Measurements from ENCODE around the gene DAPK2.
"Not testable (repeated sequence)": the region's sequence is repeated elsewhere in the genome, so short reads cannot be mapped to it uniquely, and the experiment has no call there.

DAPK2 gene

DNA sequence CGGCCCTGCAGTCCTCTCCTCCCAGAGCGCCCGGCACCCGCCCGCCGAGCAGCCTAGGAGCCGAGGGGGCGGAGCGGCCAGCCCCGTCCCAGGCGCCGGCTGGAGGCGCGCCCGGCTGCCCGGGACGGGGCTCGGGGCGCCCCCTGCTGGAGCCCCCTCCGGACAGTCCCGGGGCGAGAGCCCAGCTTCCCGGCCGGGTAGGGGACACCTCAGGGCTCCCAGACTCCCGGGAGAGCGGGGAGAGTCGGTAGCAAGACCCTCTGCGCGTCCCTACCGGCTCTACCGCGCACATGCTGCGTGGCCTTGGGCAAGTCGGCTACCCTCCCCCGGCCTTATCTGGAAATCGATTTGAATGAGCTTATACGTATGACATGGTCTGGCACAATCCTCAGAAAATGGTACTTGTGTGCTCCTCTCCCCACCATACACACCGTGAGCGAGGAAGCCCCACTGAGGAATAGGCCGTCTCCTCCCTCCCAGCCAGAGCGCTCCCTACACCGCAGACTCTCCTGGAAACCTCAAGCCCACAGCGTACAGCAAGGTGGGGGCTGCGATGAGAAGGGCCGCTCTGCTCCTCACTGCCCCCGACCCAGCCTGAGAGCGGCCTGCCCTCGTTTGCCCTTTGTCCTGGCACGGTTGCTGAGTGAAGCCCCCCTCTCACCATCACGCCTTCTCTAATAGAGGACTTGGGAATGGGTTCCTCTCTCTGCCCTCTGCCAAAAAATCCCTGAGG lies at the start of gene DAPK2:
TSS of gene DAPK2 (minus strand) at position 65 of the 733 bp plus-strand sequence. CDS start 6,224 bp downstream, outside the sequence.
- DNase-seq (ENCODE audit: low spot score) = peak; percentile 58

DNA sequence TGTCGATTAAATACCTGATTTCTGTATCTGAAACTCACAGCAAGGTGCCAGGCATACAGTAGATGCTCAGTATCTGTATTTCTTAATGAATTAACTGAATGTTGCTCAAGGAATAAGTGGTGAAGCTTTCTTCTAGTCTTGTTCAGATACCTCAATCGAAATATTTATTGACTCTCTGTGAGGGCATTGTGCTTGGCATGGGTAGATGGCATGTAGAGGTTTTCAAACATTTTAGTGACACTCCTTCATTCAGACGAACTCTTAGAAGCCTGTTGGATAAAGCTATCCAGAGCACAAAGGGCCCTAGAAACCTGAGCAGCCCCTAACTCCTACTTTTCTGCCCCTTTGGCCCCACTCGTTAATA lies 49.1 kb upstream of the DAPK2 start:
- no peak for DNase-seq (ENCODE audit: low spot score)

DNA sequence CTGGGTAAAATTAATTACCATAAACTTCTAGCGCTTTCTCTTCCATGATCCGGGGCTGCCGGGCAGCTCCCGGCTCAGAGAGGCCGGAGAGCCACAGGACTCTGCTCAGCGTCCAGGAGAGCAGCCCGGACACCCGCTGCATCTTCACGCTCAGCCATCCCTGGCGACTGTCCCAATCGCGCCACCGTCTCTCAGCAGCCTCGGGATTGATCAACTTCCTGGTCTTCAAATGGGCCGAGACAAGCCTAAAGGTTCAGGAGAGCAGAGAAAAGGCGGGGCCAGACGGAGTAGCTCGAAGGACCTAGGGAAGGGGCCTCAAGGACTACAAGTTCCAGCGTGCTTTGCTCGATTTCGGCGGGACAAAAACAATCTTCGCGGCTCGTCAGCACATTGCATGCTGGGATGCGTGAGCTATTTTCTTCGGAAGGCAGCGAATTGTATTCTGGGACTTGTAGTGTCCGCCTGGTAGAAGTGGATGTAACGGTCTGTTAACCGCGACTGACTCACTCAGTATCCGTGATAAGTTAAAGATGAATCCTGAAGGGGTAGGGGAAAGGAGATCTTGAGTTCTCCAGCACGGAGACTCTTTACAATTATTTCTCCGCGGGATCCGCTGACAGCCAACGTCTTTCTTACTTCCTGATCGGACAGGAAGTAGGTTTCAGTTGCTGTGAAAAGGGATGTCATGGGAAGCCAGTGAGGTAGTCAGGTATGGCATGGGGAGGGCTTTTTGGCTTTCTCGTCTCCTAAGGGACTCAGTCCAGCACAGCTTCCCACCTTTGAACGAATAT lies 47.5 kb upstream of the DAPK2 start, which contains the start of gene CIAO2A:
TSS of gene CIAO2A (minus strand) at position 212 of the 791 bp plus-strand sequence. CDS start at position 142, 70 bp downstream.
- peak; percentile 95 for DNase-seq (ENCODE audit: low spot score)

DNA sequence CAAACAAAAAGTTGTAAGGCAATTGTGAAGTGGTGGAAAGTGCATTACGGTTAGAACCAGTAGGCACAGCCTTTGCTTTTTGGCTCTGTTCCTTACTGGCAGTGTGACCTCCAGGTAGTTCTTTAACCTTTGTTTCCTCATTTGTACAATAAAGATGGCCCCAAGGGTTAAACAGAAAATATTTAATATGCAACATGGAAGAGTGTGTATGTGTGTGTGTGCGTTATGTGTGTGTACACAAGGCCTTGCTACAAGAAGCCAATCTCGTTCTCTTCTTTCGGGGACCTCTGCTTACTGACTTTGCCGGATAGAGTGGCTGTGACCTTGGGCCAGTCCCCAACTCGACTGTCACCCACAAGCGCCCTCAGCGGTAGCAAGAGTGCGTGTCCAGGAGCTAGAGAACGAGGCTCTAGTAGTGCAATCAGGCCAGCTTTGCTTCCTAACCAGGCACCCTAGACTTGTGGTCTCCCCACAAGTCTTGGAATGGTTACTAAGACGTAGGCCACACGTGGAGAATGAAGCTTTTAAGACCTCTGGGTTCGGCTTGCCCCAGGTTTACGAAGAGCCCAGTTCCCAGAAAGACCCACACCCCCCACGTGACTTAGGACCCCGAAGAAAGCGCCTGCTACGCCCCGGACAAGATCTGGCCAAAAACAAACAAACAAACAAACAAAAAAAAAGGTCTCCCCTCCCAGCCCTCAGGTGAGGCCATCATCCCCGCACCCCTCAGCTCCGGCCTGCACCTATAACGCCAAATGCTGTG lies 46.8 kb upstream of the DAPK2 start:
- DNase-seq (ENCODE audit: low spot score) = no peak

DNA sequence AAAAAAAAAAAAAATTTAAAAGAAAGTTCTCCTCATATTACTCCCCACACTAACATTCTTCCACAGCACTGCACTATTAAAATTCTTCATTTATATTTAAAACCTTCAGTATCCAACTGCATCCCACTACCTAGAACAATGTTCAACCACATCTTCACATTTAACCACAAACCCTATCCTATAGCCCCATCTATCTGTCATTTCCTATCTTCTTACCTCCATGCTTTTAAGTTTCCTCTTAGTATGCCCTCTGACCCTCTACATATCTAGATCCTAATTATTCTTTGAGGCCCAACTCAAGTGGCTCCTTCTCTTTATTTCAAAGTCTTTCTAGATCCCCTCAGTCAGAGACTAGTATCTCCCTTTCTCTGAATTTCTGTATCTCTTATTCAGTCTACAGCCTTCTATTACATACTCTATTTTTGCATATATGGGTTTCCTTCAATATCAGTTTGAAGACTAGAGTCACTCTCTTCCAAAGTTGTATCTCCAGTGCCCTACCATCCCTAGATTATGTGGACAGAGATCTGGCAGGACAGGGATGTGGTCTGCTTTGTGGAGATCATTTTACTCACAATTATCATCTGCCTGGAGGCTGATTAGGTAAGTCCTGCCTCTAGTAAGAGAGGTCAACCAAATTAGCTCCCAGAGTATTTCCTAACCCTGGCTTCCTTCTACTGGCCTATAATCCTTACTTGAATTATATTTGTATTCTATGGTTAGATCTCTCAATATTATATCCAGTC lies 46.0 kb upstream of the DAPK2 start:
- DNase-seq (ENCODE audit: low spot score) = peak; percentile 20

DNA sequence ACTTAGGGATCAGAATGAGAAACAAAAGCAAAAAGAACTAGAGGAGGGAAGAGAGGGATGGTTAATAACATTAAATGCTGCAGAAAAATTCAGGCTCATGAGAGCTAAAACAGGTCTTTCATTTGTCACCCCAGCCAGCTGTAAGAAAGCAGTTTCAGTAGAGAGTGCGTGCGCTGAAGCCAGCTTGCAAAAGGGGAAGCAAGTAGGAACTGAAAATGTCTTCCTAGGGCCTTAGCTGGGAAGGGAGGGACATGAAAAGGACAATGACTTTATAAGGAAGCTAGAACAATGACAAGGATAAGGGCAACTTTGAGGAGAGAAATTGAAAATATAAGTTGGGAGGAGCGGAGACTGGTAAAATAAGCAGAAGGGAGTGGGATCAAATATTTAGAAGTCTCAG lies 44.2 kb upstream of the DAPK2 start:
- DNase-seq (ENCODE audit: low spot score) = no peak

DNA sequence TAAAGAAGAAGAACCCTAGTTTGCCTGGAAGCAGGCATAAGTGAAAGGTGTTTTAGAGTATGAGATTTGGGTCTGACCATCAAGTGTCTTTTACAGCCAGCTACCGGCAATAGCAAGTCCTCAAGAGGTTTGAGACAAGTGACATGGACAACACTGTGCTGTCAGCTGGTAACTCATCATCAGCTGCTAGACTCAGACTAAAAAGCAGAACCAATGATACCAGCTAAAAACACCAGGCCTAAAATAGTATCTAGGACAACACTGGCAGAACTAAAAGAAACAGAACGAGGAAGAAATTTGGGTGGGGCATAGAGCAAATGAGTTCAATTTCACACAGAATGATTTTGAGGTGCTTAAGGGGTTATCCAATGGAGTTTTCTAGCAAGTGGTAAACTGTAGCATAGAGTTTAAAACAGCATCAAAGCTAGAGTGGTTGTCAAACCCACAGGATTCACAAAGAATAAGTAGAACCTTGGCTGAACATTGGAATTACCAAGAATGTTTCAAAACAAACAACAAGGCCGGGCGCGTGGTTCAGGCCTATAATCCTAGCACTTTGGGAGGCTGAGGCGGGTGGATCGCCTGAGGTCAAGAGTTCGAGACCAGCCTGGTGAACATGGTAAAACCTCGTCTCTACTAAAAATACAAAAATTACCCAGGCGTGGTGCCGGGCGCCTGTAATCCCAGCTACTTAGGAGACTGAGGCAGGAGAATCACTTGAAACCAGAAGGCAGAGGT lies 43.4 kb upstream of the DAPK2 start:
- DNase-seq (ENCODE audit: low spot score) = no peak

DNA sequence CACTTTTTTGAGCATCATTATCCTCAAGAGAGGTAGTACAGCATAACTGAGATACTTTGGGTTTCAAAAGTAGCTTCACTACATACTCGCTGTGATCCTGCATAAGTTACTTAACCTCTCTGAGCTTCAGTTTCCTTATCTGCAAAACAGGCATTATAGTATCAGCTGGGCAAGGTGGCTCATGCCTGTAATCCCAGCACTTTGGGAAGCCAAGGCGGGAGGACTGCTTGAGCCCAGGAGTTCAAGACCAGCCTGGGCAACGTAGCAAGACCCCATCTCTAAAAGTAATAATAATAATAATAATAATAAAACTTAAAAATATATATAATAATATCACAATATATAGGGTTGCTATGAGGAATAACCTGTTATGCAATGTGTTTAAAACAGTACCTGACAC lies 36.5 kb upstream of the DAPK2 start:
- DNase-seq (ENCODE audit: low spot score) = no peak

DNA sequence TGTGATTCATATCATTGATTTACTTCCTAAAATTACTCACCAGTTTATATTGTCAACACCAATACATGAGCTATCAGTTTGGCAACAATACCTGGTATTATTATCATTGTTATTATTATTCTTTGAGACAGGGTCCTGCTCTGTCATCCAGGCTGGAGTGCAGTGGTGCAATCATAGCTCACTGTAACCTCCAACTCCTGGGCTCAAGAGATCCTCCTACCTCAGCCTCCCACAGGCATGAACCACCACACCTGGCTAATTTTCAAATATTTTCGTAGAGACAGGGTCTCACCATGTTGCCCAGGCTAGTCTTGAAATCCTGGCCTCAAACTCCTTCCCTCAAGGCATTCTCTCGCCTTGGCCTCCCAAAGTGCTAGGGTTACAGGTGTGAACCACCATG lies 27.2 kb upstream of the DAPK2 start:
- DNase-seq (ENCODE audit: low spot score) = not testable (repeated sequence)

DNA sequence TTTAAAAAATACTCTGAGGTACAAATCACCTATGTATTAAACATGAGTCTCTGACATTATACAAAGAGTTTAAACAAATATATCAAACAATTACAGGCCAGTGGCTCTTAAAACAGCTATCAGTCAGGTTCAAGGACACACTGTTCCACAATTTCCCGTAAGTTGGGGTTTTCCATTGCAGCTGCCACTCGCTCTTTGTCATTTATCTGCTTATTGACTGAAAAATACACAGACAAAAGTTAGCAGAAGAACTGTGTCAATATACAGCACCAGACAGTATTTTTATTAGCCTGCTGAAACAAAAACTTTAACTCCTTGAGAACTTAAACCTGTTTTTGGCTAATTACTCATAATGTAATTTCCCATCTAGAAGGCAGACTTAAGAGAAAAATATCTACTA lies 26.5 kb upstream of the DAPK2 start:
- DNase-seq (ENCODE audit: low spot score) = no peak

DNA sequence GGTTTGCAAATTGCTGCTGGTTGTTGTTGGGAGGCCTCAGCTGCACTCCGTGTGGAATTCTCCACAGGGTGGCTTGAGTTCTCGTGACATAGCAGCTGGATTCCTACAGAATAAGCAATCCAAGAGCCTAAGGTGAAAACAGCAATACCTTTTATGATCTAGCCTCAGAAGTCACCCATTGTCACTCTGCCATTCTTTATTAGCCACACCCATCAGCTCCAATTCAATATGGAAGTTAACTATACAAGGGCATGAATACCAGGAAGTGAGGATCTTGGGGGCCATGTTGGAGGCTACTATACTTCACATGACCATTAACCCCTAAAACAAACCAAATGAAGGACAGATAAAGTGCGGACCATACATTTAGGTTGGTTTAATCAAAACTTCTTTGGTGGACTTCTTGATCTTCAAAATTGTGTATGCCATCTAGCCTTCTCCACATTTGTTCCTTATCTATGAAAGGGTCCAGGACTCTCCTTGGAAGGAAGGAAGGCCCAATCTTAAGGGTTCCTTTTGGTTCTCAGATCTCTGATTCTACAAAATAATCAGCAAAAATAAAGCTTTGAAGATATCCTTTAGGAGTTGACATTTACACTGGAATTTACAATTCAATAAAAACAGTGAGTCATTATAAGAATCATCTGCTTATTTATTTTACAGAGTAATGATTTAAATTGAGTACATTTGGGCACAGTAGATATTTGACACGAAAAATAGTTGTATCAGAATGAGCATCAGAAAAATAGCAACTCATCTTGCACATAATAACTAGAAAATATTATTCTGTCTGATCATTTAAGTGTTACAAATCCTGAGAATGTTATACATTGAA lies 25.9 kb upstream of the DAPK2 start:
- no peak for DNase-seq (ENCODE audit: low spot score)

DNA sequence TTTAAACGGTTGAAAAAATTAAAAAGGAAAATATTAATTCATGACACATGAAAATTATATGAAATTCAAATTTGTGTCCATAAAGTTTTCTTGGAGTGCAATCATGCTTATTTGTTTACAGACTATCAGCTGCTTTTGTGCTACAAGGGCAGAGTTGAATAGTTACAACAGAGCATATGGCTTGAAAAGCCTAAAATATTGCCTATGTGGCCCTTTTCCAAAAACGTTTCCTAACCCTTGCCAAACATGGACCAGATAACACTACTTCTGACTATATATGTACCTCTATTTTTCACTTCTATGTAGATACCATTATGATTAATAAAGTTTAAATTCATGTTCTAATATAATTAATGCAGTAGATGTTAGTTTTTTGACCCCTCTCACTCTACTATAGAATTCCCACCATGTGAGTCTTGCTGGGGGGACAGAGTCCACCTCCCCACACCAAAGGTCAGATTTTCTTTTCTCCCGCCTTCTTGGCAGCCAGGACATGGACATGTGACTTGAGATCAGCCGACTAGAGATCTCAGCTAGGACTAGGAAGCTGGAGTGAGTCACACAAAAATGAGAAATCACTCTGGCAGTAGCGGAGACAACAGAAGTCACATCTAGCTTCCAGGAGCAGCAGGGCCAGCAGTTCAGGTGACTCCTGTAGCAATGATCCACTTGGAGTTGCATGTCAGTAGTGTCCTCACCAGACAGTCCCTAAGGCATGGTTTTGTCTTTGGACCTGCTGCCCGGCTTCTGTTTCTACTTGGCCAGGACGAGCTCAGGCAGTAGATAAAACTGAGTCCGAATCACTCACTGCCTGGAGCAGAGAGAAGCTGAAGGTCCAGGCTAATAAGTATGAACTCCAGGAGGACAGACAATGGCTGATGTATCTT lies 24.9 kb upstream of the DAPK2 start:
- no peak for DNase-seq (ENCODE audit: low spot score)

DNA sequence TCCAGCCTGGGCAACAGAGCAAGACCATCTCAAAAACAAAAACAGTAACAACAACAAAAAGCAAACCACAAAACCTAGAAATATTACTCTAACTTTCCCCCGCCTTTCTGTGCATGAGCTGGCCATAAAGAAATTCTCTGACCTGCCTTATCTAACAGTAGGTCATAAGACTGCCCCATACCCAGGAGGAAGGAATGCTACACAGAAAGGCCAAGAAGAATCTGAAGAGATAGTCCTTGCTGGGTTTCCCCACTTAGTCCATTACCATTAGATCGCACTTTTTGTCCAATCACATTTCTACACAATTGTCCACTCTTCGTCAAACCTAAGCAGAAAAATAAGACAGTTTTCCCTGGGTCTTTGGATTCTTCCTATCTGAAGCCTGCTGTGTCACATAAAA lies 23.8 kb upstream of the DAPK2 start:
- DNase-seq (ENCODE audit: low spot score) = no peak

DNA sequence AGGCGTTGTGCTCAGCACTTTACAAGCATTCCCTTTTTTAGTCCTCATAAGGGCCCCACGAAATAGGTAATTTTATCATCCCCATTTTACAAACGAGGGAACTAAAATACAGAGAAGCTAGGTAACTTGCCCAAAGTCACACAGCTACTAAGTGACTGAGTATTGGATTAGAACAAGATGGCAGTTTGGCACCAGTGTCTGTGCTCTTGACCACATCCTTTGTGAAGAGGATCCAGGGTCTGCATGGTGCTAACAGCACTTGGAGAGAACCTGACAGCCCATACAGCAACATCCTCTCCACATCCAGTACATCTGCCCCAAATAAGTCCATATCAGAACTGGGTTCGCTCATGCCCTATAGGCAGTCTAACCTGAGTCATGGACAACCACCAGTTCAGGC lies 21.8 kb upstream of the DAPK2 start:
- no peak for DNase-seq (ENCODE audit: low spot score)

DNA sequence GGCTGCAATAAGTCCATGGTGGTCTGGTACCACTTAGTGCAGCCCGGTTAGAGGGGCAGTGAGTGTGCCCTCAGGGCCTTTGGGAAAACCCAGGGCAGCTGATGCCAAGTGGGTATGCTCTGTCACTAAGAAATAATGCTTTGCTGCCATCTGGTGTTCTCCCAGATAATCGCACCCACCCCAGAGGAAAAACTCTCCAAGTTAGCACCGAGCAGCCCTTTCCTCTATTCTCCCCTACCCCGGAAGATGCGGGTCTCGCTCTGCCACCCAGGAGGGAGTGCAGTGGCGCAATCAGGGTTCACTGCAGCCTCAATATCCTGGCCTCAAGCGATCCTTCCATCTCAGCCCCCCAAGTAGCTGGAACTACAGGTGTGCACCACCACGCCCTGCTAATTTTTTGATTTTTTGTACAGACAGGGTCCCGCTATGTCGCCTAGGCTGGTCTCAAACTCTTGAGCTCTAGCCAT lies 21.3 kb upstream of the DAPK2 start:
- DNase-seq (ENCODE audit: low spot score) = peak; percentile 61

DNA sequence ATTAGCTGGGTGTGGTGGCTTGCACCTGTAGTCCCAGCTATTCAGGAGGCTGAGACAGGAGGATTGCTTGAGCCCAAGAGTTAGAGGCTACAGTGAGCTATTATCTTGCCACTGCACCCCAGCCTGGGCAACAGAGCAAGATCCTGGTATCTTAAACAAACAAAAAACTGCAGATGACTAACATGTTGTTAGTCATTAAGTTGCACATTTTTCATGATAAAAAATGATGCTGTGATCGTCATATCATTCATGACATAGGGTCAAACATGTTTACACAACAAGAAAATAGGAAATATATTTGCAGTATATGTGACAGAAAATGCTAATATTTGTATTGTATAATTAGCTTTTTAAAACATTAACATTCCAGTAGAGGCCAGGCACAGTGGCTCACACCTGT lies 20.2 kb upstream of the DAPK2 start:
- no peak for DNase-seq (ENCODE audit: low spot score)

DNA sequence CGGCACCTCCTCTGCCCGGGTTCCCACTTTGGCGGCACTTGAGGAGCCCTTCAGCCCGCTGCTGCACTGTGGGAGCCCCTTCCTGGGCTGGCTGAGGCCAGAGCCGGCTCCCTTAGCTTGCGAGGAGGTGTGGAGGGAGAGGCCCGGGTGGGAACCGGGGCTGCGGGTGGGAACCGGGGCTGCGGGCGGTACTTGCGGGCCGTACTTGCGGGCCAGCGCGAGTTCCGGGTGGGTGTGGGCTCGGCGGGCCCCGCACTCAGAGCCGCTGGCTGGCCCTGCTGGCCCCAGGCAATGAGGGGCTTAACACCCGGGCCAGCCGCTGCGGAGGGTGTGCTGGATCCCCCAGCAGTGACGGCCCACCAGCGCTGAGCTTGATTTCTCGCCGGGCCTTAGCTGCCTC lies 14.4 kb upstream of the DAPK2 start:
- no peak for DNase-seq (ENCODE audit: low spot score)

DNA sequence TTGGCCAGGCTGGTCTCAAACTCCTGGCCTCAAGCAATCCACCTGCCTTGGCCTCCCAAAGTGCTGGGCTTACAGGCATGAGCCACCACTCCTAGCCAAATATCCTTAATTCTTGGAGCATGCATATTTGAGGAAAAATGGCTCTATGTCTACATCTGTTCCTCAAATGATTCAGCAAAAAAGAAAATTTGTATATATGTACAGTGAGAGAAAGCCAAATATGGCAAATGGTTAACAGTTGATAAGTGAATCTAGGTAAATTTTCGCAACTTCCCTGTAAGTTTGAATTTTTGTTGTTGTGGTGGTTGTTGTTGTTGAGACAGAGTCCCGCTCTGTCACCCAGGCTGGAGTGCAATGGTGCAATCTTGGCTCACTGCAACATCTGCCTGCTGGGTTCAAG lies 12.8 kb upstream of the DAPK2 start:
- DNase-seq (ENCODE audit: low spot score) = not testable (repeated sequence)

DNA sequence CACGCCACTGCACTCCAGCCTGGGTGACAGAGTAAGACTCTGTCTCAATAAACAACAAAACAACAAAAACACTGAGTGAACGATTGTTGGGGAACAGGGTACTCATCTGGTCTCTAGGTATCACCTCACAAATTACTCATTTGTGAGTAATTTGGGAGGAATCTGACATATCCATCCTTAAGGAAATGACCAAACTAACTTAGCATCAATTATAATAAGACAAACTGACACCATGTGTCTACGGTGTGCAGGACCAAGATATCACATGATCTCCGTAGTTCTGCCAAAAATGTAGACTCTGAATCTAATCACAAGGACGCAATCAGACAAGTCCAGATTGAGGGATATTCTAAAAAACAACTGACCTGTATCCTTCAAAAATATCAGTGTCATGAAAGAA lies 12.0 kb upstream of the DAPK2 start:
- DNase-seq (ENCODE audit: low spot score) = no peak
